Fibroblast of mammary gland (primary cell): ENCODE measurements around the gene PCAT6.

Source experiments
- DNase-seq: peaks from one replicate; pipeline ENCODE4 v3.0.0-alpha.2; 2010; ENCODE audit warnings: low read depth
- H3K4me3 ChIP-seq: 2 replicates; pipeline ENCODE4 v1.5.1; 2011; ENCODE audit warnings: low read depth, mild to moderate bottlenecking, low read length, moderate library complexity; ENCODE audit not compliant: control insufficient read depth
- CTCF ChIP-seq: conservative IDR thresholded peaks from 2 replicates; pipeline ENCODE4 v1.5.1; 2011; ENCODE audit warnings: low read depth, low read length, inconsistent platforms; ENCODE audit not compliant: control insufficient read depth, insufficient read depth

PCAT6 gene

GRCh38 chr1:202800742-202801141, 10.0 kb upstream of the PCAT6 start:
- no peak for DNase-seq
- TF ChIP-seq CTCF, result no peak
- no peak overlapping the region for H3K4me3 ChIP-seq

GRCh38 chr1:202801175-202801574, 9.6 kb upstream of the PCAT6 start:
- no peak for DNase-seq
- no peak overlapping the region for H3K4me3 ChIP-seq
- TF ChIP-seq CTCF, result no peak

- no peak overlapping the region for H3K4me3 ChIP-seq
- TF ChIP-seq CTCF, result no peak
- DNase-seq, result no peak
These were observed 8.7 kb upstream of the PCAT6 start for GRCh38 chr1:202802034-202802433.

GRCh38 chr1:202802998-202803932, 7.5 kb upstream of the PCAT6 start:
- peak; percentile 55 for DNase-seq
- no peak for TF ChIP-seq CTCF

GRCh38 chr1:202804126-202804525, 6.6 kb upstream of the PCAT6 start:
- H3K4me3 ChIP-seq, result no peak overlapping the region
- TF ChIP-seq CTCF, result no peak

More at GRCh38 chr1:202802998-202803932, 7.5 kb upstream of the PCAT6 start:
- no peak overlapping the region for H3K4me3 ChIP-seq

GRCh38 chr1:202805886-202806844, 4.6 kb upstream of the PCAT6 start:
- DNase-seq, result no peak
- TF ChIP-seq CTCF, result no peak
- peak overlapping the region; percentile 71 for H3K4me3 ChIP-seq

More at GRCh38 chr1:202804126-202804525, 6.6 kb upstream of the PCAT6 start:
- DNase-seq, result no peak
